GM10847 (cell line): Measurements from ENCODE around the gene GRIN3A.

ENCODE experiments used
- POLR2A ChIP-seq: IDR thresholded peaks from 2 replicates; pipeline ENCODE4 v1.6.1; 2011; ENCODE audit not compliant: insufficient read length; ENCODE audit errors: extremely low read depth

Gene GRIN3A

DNA sequence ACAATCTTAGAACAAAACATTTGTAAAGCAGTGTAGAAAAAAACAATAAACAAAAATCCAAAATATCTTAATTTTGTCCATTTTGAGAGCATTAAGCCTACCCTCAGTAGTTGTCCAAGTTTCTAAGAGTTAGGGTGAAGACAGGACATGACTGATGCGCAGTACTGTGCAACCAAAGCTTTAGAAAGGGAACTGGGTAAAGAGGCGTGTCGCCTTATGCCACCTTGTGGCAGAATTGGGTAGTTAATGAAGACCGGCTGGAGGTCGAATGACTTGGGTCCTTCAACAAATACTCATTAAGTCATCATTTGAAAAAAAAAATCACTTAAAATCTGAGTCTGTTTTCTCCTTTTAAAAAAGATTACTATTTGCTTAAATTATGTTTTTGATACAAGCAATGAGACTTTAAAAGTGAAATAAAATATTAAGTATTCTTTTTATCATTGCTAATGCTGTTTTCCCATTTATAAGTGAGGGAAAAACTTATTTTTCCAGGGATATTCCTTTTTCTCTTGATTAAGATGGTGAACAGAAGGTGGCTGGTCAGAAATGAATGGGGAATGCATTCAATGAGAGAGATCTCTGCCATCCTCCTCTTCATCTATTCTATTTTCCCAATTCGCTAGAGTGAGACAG lies 208.3 kb downstream of the GRIN3A start:
- TF ChIP-seq POLR2A: no peak

DNA sequence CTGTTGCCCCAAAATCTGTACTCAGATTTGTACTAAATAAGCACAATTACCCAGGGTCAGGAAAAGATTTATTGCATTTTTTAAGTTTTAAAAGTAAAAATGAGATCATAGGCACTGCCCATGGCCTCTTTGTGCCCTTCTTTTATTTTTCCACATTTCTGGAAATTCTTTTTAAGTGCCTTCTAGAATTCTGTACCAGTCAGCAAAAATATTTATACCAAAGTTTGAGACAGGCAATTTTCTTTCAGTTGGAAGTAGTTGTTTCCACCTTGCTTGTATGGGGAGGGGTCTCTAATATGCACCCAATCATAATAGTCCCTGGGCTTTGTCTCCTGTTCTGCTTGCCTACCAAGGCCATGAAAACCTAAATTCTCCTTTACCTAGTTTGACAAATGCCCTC lies 210.4 kb downstream of the GRIN3A start:
- no peak for TF ChIP-seq POLR2A

DNA sequence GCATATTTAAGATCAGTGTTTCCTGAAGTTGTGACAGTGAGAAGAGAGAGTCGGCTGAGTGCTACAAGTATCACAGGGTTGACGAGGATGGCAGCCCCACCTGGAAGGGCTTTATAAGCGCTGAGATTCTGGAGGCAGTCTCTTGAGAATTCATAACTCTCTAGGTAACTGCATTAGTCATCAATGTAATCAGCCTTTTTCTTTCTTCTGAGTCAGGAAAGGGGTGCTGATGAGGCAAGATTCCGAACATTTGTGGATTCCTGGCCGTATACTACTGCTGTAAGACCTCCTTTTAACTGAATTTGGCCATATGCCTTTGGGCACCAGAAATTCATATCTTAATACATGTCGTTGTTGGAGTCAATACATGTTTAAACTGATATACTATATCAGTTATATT lies 211.4 kb downstream of the GRIN3A start:
- TF ChIP-seq POLR2A: no peak

DNA sequence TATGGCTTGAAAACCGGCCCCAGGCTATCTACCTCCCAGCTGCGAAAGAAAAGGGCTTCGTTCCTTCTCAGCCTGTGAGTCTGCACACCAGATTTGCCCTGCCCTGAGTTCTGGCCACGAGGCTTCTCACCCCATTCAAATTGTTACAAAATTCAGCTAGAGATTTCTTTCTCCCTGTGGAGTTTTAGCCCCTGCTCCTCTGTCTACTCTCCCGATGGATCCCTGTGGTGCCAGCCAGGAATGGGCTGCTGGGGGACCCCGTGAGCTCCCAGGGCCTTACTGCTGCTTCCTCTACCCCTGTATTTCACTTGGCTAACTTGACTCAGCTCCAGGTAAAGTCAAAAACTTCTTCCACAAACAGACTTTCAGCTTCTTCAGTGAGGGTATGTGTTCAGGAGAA lies 214.1 kb downstream of the GRIN3A start:
- no peak for TF ChIP-seq POLR2A
